Measurements from ENCODE around the gene CAMKMT.

CAMKMT gene

GRCh38 chr2:44548221-44549098 is 186.7 kb downstream of the CAMKMT start:
- no peak for DNase-seq

- no peak for DNase-seq
Measured at GRCh38 chr2:44549099-44549471, 187.3 kb downstream of the CAMKMT start.

GRCh38 chr2:44549856-44550255 is 188.1 kb downstream of the CAMKMT start:
- DNase-seq: no peak

GRCh38 chr2:44550561-44550960 is 188.8 kb downstream of the CAMKMT start:
- DNase-seq: no peak

- DNase-seq: no peak
Measured at GRCh38 chr2:44551497-44551896, 189.8 kb downstream of the CAMKMT start.

GRCh38 chr2:44553456-44553855 is 191.7 kb downstream of the CAMKMT start:
- DNase-seq: no peak

GRCh38 chr2:44555700-44556099 is 194.0 kb downstream of the CAMKMT start:
- no peak for DNase-seq

GRCh38 chr2:44559108-44559507 is 197.4 kb downstream of the CAMKMT start:
- no peak for DNase-seq

GRCh38 chr2:44560352-44560751 is 198.6 kb downstream of the CAMKMT start:
- DNase-seq: peak in 1 of 56 donors; percentile 3

- no peak for DNase-seq
Measured at GRCh38 chr2:44560941-44561340, 199.2 kb downstream of the CAMKMT start.

- no peak for DNase-seq
Measured at GRCh38 chr2:44562737-44563136, 201.0 kb downstream of the CAMKMT start.

- DNase-seq: no peak
Measured at GRCh38 chr2:44564752-44565151, 203.0 kb downstream of the CAMKMT start.

- no peak for DNase-seq
Measured at GRCh38 chr2:44566059-44566458, 204.3 kb downstream of the CAMKMT start.

GRCh38 chr2:44569491-44569890 is 207.7 kb downstream of the CAMKMT start:
- no peak for DNase-seq

GRCh38 chr2:44570271-44570670 is 208.5 kb downstream of the CAMKMT start:
- no peak for DNase-seq

- DNase-seq: no peak
Measured at GRCh38 chr2:44570777-44571176, 209.0 kb downstream of the CAMKMT start.

- DNase-seq: no peak
Measured at GRCh38 chr2:44572196-44572900, 210.6 kb downstream of the CAMKMT start.

- DNase-seq: no peak
Measured at GRCh38 chr2:44573996-44574395, 212.2 kb downstream of the CAMKMT start.

- no peak for DNase-seq
Measured at GRCh38 chr2:44578471-44579093, 216.8 kb downstream of the CAMKMT start.

GRCh38 chr2:44579115-44579836 is 217.5 kb downstream of the CAMKMT start:
- peak in 1 of 56 donors; percentile 2 for DNase-seq

- DNase-seq: no peak
Measured at GRCh38 chr2:44579837-44580230, 218.1 kb downstream of the CAMKMT start.
